Transverse colon (tissue), 4 donors: ENCODE data around the gene CHTF18.

ENCODE experiments used
- EP300 ChIP-seq: sonication (generic); formaldehyde crosslinking; IDR thresholded peaks from one replicate; pipeline ENCODE4 v1.6.1; 2017; ENCODE audit warnings: antibody characterized with exemption, low read depth
- POLR2A ChIP-seq: fragments of 450-650 bp; IDR thresholded peaks from one replicate; pipeline ENCODE4 v1.6.1; 2016; ENCODE audit warnings: antibody characterized with exemption, mild to moderate bottlenecking, moderate library complexity
- POLR2AphosphoS5 ChIP-seq, 3 donors: sonication (generic); formaldehyde crosslinking; IDR thresholded peaks; one replicate each; pipeline ENCODE4 v1.6.1; 2016; ENCODE audit warnings: antibody characterized with exemption in 3 of 3
- TF ChIP-seq, protein P1 (sequence below), 5 experiments: fragments of 200-600 bp in 3 of 5; fragments of 450-650 bp in 2 of 5; sonication (generic) in 3 of 5; IDR thresholded peaks; 1 replicate in 2 of 5; 2 replicates in 3 of 5; pipeline ENCODE4 v1.5.1; 2016 to 2017; ENCODE audit warnings: antibody characterized with exemption in 5 of 5, inconsistent platforms in 3 of 5, mild to moderate bottlenecking in 2 of 5, moderate library complexity in 1 of 5

DNA sequence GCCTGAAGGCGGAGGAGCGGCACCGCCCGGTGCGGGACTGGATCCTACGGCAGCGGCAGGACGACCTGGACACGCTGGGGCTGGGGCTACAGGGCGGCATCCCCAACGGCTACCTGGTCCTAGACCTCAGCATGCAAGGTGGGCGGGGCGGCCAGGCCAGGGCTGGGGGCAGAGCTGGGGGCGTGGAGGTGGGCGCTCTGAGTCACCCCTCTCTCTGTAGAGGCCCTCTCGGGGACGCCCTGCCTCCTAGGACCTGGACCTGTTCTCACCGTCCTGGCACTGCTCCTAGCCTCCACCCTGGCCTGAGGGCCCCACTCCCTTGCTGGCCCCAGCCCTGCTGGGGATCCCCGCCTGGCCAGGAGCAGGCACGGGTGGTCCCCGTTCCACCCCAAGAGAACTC lies 20.0 kb upstream of the CHTF18 start:
- no peak for TF ChIP-seq POLR2AphosphoS5 (IDR thresholded peaks at IDR 0.05)
- TF ChIP-seq, protein P1, sequence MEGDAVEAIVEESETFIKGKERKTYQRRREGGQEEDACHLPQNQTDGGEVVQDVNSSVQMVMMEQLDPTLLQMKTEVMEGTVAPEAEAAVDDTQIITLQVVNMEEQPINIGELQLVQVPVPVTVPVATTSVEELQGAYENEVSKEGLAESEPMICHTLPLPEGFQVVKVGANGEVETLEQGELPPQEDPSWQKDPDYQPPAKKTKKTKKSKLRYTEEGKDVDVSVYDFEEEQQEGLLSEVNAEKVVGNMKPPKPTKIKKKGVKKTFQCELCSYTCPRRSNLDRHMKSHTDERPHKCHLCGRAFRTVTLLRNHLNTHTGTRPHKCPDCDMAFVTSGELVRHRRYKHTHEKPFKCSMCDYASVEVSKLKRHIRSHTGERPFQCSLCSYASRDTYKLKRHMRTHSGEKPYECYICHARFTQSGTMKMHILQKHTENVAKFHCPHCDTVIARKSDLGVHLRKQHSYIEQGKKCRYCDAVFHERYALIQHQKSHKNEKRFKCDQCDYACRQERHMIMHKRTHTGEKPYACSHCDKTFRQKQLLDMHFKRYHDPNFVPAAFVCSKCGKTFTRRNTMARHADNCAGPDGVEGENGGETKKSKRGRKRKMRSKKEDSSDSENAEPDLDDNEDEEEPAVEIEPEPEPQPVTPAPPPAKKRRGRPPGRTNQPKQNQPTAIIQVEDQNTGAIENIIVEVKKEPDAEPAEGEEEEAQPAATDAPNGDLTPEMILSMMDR (IDR thresholded peaks at IDR 0.05), result no peak
- no peak for TF ChIP-seq POLR2A
- no peak for TF ChIP-seq EP300
